GM23248 (cell line): ENCODE results near the gene CLPTM1. TPM values are rescaled to one million over a fixed set of nuclear protein-coding genes. Genes with fewer than 3 reads are reported as not detected.
"Not testable (repeated sequence)": the region's sequence is repeated elsewhere in the genome, so short reads cannot be mapped to it uniquely, and the experiment has no call there.

Experiments
- DNase-seq: peaks from one replicate; pipeline ENCODE4 v3.0.0-alpha.2; 2015
- H2AFZ ChIP-seq: fragments of 200-600 bp; sonication (generic); 2 replicates; pipeline ENCODE4 v1.6.1; 2016; ENCODE audit warnings: antibody characterized with exemption
- H3F3A ChIP-seq: fragments of 200-600 bp; sonication (generic); 2 replicates; pipeline ENCODE4 v1.6.1; 2016; ENCODE audit warnings: mild to moderate bottlenecking, antibody characterized with exemption, mixed run types; ENCODE audit not compliant: insufficient read depth
- H3K27ac ChIP-seq: fragments of 200-600 bp; sonication (generic); 2 replicates; pipeline ENCODE4 v1.5.1; 2016; ENCODE audit warnings: mild to moderate bottlenecking
- H3K27me3 ChIP-seq: fragments of 200-600 bp; sonication (generic); replicated peaks from 2 replicates; pipeline ENCODE4 v1.6.1; 2016; ENCODE audit warnings: mild to moderate bottlenecking; ENCODE audit not compliant: insufficient read depth
- H3K36me3 ChIP-seq: fragments of 200-600 bp; sonication (generic); 2 replicates; pipeline ENCODE4 v1.6.1; 2016; ENCODE audit warnings: low read depth, mild to moderate bottlenecking
- H3K4me1 ChIP-seq: fragments of 200-600 bp; sonication (generic); 2 replicates; pipeline ENCODE4 v1.6.1; 2016; ENCODE audit warnings: mild to moderate bottlenecking; ENCODE audit not compliant: insufficient read depth
- H3K4me2 ChIP-seq: fragments of 200-600 bp; sonication (generic); one replicate; pipeline ENCODE4 v1.6.1; 2016; ENCODE audit warnings: mild to moderate bottlenecking; ENCODE audit not compliant: unreplicated experiment
- H3K4me3 ChIP-seq: fragments of 200-600 bp; sonication (generic); 2 replicates; pipeline ENCODE4 v1.5.1; 2016; ENCODE audit warnings: mild to moderate bottlenecking
- H3K79me2 ChIP-seq: fragments of 200-600 bp; sonication (generic); 2 replicates; pipeline ENCODE4 v1.6.1; 2016; ENCODE audit warnings: mild to moderate bottlenecking; ENCODE audit not compliant: insufficient read depth
- H3K9ac ChIP-seq: fragments of 200-600 bp; sonication (generic); 2 replicates; pipeline ENCODE4 v1.6.1; 2016; ENCODE audit warnings: mild to moderate bottlenecking
- H3K9me2 ChIP-seq: fragments of 200-600 bp; sonication (generic); 2 replicates; pipeline ENCODE4 v1.6.1; 2016; ENCODE audit warnings: mixed run types, mild to moderate bottlenecking, moderate library complexity; ENCODE audit not compliant: insufficient read depth
- H3K9me3 ChIP-seq: fragments of 200-600 bp; sonication (generic); one replicate; pipeline ENCODE4 v1.6.1; 2017; ENCODE audit warnings: low read depth
- H4K20me1 ChIP-seq: fragments of 200-600 bp; sonication (generic); 2 replicates; pipeline ENCODE4 v1.6.0; 2016; ENCODE audit not compliant: insufficient read depth
- EZH2 ChIP-seq: fragments of 200-600 bp; sonication (generic); IDR thresholded peaks from 2 replicates; pipeline ENCODE4 v1.6.1; 2018; ENCODE audit warnings: antibody characterized with exemption, mild to moderate bottlenecking; ENCODE audit not compliant: insufficient read depth, poor library complexity, severe bottlenecking
- EZH2phosphoT487 ChIP-seq: fragments of 200-600 bp; sonication (generic); IDR thresholded peaks from 2 replicates; pipeline ENCODE4 v1.6.1; 2018; ENCODE audit warnings: antibody characterized with exemption, moderate library complexity, mild to moderate bottlenecking, low read depth; ENCODE audit not compliant: insufficient read depth
- WGBS, 2 experiments: methylation state at CpG; one replicate each; pipeline ENCODE4 v1.1.6; 2015 to 2017; ENCODE audit warnings: low lambda C conversion rate in 2 of 2, low coverage in 1 of 2; ENCODE audit errors: missing lambda C conversion rate in 2 of 2; 5-methylcytosine and 5-hydroxymethylcytosine counted together
- in situ Hi-C: fragments of 300-500 bp; cut with MboI; formaldehyde crosslinking; loops from 2 replicates; pipeline ENCODE4 v1.15.0; 2020
- polyA plus RNA-seq: library from polyadenylated mRNA; unstranded; fragments of >200 nt; fragmentation: Nextera tagmentation; extraction: Ambion mirVana; gene quantifications from 2 replicates; pipeline ENCODE4 v1.2.1, GENCODE V29; 2016
- total RNA-seq: library from RNA; depleted of rRNA; stranded (reverse); fragments of >200 nt; shearing (Covaris generic); gene quantifications from 2 replicates; pipeline ENCODE4 v1.2.3, GENCODE V29; 2014

The CLPTM1 gene
- total and polyA plus RNA-seq, 2 experiments from 2014 or later: 40.5 to 103 TPM

- H3K4me3 ChIP-seq: no peak overlapping the region
- in situ Hi-C loops: no loop called here
- WGBS, 2 experiments: 25 to 27% methylated on average over 6 of the region's 6 CpGs
Observed at GRCh38 chr19:44912854-44913253, 42.3 kb upstream of the CLPTM1 start.

GRCh38 chr19:44913512-44914432, 41.4 kb upstream of the CLPTM1 start:
- WGBS, 2 experiments: 63 to 64% methylated on average over 23 of the region's 23 CpGs
- H3K9me2 ChIP-seq, H3K9ac ChIP-seq, H3K27me3 ChIP-seq, H3F3A ChIP-seq, H3K4me2 ChIP-seq, DNase-seq, H3K4me3 ChIP-seq, H4K20me1 ChIP-seq, H3K4me1 ChIP-seq, H3K27ac ChIP-seq, in situ Hi-C loops, H3K79me2 ChIP-seq, H3K36me3 ChIP-seq, H3K9me3 ChIP-seq: not testable (repeated sequence)
- peak overlapping the region; percentile 64; the same call in 1 of the 2 replicates for H2AFZ ChIP-seq

More at GRCh38 chr19:44912854-44913253, 42.3 kb upstream of the CLPTM1 start:
- DNase-seq: no peak
- no peaks in the 10 kb centered on the region for H3K4me1 ChIP-seq
- no peak overlapping the region for H2AFZ ChIP-seq
- H4K20me1 ChIP-seq: no peaks in the 10 kb centered on the region
- H3K27ac ChIP-seq: no peak overlapping the region
- H3K36me3 ChIP-seq: no peaks in the 10 kb centered on the region
- H3K79me2 ChIP-seq: no peaks in the 10 kb centered on the region
- TF ChIP-seq EZH2: no peak
- no peaks in the 10 kb centered on the region for H3K27me3 ChIP-seq
- no peaks in the 10 kb centered on the region for H3K9me3 ChIP-seq
- no peak overlapping the region for H3K4me2 ChIP-seq
- no peak overlapping the region for H3K9ac ChIP-seq
- H3K9me2 ChIP-seq: no peaks in the 10 kb centered on the region
- H3F3A ChIP-seq: no peaks in the 10 kb centered on the region

GRCh38 chr19:44914433-44915206, 40.6 kb upstream of the CLPTM1 start, which contains the start of gene APOC1:
Gene APOC1 (plus strand): TSS chr19:44914608. CDS start chr19:44914892, 284 bp downstream.
- peak within 1 kb of the TSS; percentile 76 for H3K9ac ChIP-seq
- H3K4me1 ChIP-seq, H3K27ac ChIP-seq, H3K27me3 ChIP-seq, H3F3A ChIP-seq, H3K36me3 ChIP-seq, H3K9me3 ChIP-seq, in situ Hi-C loops, H3K79me2 ChIP-seq, H4K20me1 ChIP-seq, H3K9me2 ChIP-seq: not testable (repeated sequence)
- peak; percentile 88 for DNase-seq
- H3K4me2 ChIP-seq: peak within 1 kb of the TSS; percentile 82
- peak within 1 kb of the TSS; percentile 64 for H2AFZ ChIP-seq
- 6 to 7% methylated on average over 20 to 28 of the region's 28 CpGs for WGBS, 2 experiments
- peak within 1 kb of the TSS; percentile 67 for H3K4me3 ChIP-seq

- WGBS, 2 experiments: 91 to 94% methylated on average over 8 of the region's 8 CpGs
- H3K9ac ChIP-seq: no peak overlapping the region
Observed at GRCh38 chr19:44924243-44924725, 30.9 kb upstream of the CLPTM1 start.

More at GRCh38 chr19:44924243-44924725, 30.9 kb upstream of the CLPTM1 start:
- Histone ChIP-seq H3K79me2 (no peaks in the 10 kb centered on the region), H3K27me3 (no peaks in the 10 kb centered on the region), H3K36me3 (no peaks in the 10 kb centered on the region), H3K4me2 (no peak overlapping the region), H3K9me3 (no peaks in the 10 kb centered on the region), H3K4me1 (peaks cover 9% of the 10 kb centered on the region), H4K20me1 (no peaks in the 10 kb centered on the region), H3K27ac (no peak overlapping the region), H3F3A (no peaks in the 10 kb centered on the region), H3K4me3 (no peak overlapping the region), H3K9me2 (no peaks in the 10 kb centered on the region), H2AFZ (no peak overlapping the region)
- in situ Hi-C loops: no loop called here
- TF ChIP-seq EZH2phosphoT487: no peak
- TF ChIP-seq EZH2: no peak
- DNase-seq: no peak
